DMS53 treated with DMSO at 0.1 percent for 48 hours (cell line): ENCODE measurements around the gene REP15.
"Not testable (repeated sequence)": the region's sequence is repeated elsewhere in the genome, so short reads cannot be mapped to it uniquely, and the experiment has no call there.

Experiments used
- DNase-seq: peaks from one replicate; lab custom pipeline; 2025; ENCODE audit not compliant: unreplicated experiment; lab: John Stamatoyannopoulos, UW

Gene REP15

DNA sequence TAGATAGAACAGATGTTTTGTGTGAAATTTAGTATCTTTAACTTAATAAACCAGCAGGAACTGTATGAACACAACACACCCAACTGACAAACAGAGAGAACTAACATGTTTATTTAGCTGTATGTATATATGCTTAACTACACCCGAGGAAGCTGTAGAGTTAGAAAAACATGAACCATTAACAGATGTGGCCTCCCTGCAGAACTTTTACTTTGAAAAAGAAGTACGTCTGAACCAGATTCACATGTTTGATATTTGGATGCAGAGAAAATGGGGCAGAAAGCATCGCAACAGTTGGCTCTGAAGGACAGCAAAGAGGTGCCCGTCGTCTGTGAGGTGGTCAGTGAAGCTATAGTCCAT, at the start of gene REP15:
Gene REP15, plus strand, starts transcription at position 155 of the 360 bp plus-strand sequence. Its CDS starts 116 bp downstream, at position 271.
- peak; percentile 35 for DNase-seq

- no peak for DNase-seq
Observed at GRCh38 chr12:27650011-27650410, 46.2 kb upstream of the REP15 start.

- DNase-seq, result no peak
Observed at GRCh38 chr12:27651201-27651600, 45.0 kb upstream of the REP15 start.

DNA sequence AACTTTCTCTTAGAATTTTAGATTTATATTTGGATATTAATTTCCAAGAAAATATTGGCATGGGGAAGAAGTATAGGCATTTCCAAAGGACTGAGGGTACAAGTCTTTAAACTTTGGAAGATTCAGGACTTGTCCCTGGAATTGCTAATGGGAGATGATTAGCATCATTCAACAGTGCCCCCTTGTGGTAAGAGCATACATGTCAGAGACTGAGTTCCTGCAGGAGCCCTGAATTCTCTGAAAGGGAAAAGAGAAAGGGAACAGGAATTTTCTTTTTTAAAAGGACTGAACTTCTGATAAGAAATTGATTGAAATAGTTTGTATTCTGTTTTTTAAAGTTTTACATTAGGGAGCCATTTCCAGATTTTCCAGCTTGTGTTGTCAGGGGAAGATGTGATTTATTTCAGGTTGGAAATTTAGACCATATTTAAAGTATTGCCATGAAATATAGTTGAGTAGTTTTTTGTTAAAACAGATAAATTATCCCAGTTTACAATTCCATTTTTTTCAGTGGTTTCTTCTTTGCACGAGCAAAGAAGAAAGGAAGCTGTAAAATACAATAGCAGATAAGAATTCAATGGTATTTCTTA, 44.0 kb upstream of the REP15 start:
- DNase-seq, result peak; percentile 87

GRCh38 chr12:27653661-27654060, 42.6 kb upstream of the REP15 start:
- no peak for DNase-seq

DNA sequence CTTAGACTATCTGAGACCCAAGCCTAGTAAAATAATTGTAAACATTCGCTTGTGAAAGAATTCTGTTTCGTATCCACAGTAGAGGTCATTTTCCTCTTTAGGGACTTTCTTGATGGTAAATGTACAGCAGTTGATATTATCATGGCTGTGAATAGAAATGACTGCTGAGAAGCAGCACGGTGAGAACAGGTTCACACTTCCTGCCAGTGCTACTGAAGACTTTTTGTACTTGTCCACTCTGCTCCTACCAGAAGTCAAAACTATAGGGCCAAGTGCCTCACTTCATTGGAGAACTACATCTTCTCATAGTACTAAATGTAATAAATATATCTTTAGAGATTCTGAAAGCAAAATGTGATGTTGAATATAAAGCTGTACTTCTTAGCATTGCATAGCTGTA, 40.8 kb upstream of the REP15 start:
- not testable (repeated sequence) for DNase-seq

DNA sequence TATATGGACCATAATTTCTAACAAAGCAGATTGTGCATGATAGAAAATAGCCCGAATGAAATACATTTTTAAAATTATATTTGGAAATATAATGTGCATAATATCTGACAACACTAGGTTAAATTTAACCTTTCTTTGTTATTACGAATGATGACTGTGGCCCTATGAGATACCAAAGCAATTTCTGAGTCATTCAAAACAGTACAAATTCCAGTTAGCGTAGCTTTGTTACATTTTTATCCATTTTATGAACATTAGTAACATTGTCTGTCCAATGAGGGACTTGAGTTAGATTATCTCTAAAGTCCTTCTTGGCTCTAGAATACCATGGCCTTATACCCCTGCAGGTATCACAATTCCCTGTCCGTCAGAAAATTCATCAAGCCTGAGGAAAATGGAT, 39.0 kb upstream of the REP15 start:
- no peak for DNase-seq

- DNase-seq, result no peak
Observed at GRCh38 chr12:27665704-27666103, 30.5 kb upstream of the REP15 start.

- DNase-seq, result no peak
Observed at GRCh38 chr12:27666510-27666909, 29.7 kb upstream of the REP15 start.

GRCh38 chr12:27667540-27667939, 28.7 kb upstream of the REP15 start:
- DNase-seq, result no peak

- no peak for DNase-seq
Observed at GRCh38 chr12:27672051-27672450, 24.2 kb upstream of the REP15 start.

DNA sequence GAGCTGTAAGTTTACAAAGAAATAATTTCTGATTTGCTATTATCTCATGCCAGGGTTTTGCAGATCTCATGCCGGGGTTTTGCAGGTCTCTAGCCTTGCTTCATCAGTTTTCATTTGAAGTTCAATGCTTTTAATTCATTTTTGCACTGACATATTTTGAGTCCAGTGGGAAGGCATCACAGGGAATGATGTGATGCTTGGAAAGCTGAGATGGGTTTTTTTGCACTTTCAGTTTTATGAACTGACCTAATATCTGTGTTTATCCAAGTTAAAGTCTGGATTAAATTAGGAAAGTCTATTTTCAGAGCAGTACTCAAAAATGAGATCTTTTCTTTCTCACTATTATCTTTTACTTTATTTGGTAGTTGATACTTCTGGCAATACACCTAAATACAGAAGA, 23.6 kb upstream of the REP15 start:
- DNase-seq, result no peak

- no peak for DNase-seq
Observed at GRCh38 chr12:27673101-27673718, 23.0 kb upstream of the REP15 start.

DNA sequence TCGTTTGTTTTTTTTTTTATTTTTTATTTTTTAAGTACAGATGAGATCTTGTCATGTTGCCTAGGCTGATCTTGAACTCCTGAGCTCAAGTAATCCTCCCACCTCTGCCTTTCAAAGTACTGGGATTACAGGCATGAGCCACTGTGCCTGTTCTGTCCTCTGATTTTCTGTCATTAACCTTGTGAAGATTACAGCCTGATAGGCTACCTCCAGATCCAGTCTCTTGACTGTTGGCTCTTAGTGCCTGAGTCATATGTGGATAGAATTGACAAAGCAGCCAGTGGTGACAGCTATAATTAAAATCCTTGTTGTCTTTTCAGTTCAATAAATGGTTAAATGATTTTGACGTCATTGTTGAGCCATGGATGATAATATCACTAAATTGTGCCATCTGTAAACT, 21.3 kb upstream of the REP15 start:
- no peak for DNase-seq

DNA sequence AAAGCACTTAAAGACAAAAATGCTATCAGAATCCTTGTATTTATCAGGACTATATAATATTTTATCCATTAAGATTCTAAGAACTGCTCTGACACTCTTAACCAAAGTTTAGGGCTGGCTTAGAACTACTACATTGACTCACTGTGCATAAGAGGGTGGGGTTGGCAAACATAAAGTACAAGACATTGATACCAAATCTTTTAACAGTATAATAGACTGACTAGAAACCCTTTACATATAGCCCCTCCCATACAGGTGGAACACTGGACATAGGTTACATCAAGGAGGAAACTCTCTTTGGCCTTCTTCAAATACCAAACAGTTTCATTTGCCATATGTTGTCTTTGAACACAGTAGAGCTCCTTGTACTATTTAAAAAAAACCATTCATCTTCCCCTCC, 15.6 kb upstream of the REP15 start:
- no peak for DNase-seq

DNA sequence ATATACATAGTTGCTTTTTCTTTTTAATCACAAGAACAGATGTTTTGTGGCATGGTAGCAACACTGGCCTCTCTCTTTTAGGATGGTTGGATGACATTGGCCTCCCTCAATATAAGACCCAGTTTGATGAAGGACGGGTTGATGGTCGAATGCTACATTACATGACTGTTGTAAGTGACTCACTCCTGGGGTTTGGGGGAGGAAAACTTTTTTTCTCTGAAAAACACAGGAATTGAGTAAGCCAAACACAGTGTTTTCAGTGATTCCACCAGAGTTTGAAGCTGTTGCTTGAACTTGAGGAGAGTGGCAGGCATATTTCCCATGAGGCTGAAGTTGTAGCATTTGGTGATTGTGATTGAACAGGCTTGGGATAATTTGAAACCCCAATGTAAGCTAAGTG, 13.7 kb upstream of the REP15 start:
- DNase-seq, result no peak

DNA sequence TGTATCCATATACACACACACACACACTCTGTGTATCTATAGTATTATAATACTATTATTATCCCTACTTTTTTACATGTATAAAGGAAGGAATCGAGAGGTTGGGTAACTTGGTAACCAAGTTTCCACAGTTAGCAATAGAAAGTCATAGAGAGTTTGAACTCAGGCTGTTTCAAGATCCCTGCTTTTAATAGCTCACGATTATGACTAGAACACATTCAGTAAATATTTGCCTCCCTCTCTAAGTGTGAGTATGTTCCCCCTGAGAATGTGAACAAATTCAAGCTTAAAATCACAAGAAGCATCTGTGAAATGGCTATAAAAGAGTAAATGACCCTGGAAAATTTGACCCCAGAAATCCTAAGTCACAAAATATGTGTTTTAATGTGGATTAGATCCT, 11.0 kb upstream of the REP15 start:
- DNase-seq, result no peak

GRCh38 chr12:27686147-27686546, 10.1 kb upstream of the REP15 start:
- DNase-seq, result no peak

GRCh38 chr12:27688671-27689070, 7.6 kb upstream of the REP15 start:
- DNase-seq, result no peak

- DNase-seq, result no peak
Observed at GRCh38 chr12:27689558-27690180, 6.6 kb upstream of the REP15 start.

DNA sequence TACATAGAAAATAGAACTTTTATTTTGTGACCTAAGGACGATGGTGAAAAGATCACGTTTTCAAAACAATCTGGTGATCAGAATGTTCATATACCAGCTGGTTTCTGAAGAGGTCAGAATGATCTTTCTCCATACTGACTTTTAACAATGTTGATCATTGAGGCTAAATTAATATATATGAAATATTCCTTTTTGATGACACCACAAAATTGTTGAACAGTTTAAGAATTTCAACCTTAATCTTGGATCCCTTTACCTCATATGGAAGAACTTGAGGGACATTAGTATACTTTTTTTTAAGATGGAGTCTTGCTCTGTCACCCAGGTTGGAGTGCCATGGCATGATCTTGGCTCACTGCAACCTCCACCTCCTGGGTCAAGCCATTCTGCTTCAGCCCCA, 2.8 kb upstream of the REP15 start:
- no peak for DNase-seq

DNA sequence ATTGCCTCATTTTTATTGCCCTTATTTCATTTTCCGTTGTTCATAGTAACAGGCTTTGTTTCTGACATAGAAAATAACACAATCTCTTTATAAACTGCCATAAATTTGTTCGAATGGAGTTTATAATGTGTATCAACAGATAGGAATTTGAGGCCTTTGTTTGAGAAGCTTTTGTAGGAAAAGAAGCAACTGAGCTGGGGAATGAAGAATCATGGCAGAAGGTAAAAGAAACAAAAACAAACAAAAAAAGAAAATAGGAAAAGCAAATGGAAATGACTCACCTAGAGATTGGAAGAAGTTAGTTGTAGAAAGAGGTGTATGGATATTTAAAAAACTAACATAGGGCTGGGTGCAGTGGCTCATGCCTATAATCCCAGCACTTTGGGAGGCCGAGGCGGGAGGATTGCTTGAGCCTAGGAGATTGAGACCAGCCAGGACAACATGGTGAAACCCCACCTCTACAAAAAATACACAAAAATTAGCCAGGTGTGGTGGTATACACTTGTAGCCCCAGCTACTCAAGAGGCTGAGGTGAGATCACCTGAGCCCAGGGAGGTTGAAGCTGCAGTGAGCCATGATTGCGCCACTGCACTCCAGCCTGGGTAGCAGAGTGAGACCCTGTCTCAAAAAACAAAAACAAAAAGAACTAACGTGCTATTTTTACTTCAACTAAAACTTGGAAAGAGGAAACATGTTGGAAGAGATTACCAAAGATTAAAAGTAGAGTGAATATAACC, 523 bp upstream of the REP15 start:
- DNase-seq, result no peak
